ENCODE data around the gene PITPNC1. TPM values are rescaled to one million over a fixed set of nuclear protein-coding genes. Genes with fewer than 3 reads are reported as not detected.

The PITPNC1 gene
- total and polyA plus RNA-seq, 2 experiments from 2014 or later, result 5.8 to 7.3 TPM

- Histone ChIP-seq H2AFZ (no peak overlapping the region), H4K20me1 (ENCODE audit: insufficient read depth) (peaks cover 25% of the 10 kb centered on the region), H3K27ac (peak overlapping the region; percentile 33; the same call in 1 of the 2 replicates), H3K4me2 (ENCODE audit: unreplicated experiment) (peak overlapping the region; percentile 3), H3F3A (ENCODE audit: insufficient read depth) (peaks cover 19% of the 10 kb centered on the region), H3K9me2 (ENCODE audit: insufficient read depth) (no peaks in the 10 kb centered on the region), H3K4me1 (ENCODE audit: insufficient read depth) (peaks cover 48% of the 10 kb centered on the region), H3K9ac (no peak overlapping the region), H3K4me3 (no peak overlapping the region), H3K79me2 (ENCODE audit: insufficient read depth) (peaks cover 98% of the 10 kb centered on the region), H3K36me3 (ENCODE audit: low read depth) (peaks cover 29% of the 10 kb centered on the region), H3K9me3 (ENCODE audit: low read depth) (no peaks in the 10 kb centered on the region), H3K27me3 (replicated peaks; ENCODE audit: insufficient read depth) (no peaks in the 10 kb centered on the region)
- in situ Hi-C loops (cut with MboI), result no loop called here
- TF ChIP-seq EZH2phosphoT487 (IDR thresholded peaks at IDR 0.05; ENCODE audit: insufficient read depth, low read depth) (no peak), EZH2 (IDR thresholded peaks at IDR 0.05; ENCODE audit: insufficient read depth, poor library complexity, severe bottlenecking) (no peak)
- peak; percentile 53 for DNase-seq
- 71 to 73% methylated on average over 8 of the region's 8 CpGs for WGBS, 2 experiments (ENCODE audit: low coverage in 1 of 2, low lambda C conversion rate in 2 of 2, missing lambda C conversion rate in 2 of 2)
Observed at GRCh38 chr17:67359960-67360791, 16.9 kb upstream of the PITPNC1 start.

- peaks cover 22% of the 10 kb centered on the region; the same call in 1 of the 2 replicates for H4K20me1 ChIP-seq (ENCODE audit: insufficient read depth)
- no peak for DNase-seq
- TF ChIP-seq EZH2phosphoT487 (IDR thresholded peaks at IDR 0.05; ENCODE audit: insufficient read depth, low read depth) (no peak), EZH2 (IDR thresholded peaks at IDR 0.05; ENCODE audit: insufficient read depth, poor library complexity, severe bottlenecking) (no peak)
- H3K9me2 ChIP-seq (ENCODE audit: insufficient read depth), result no peaks in the 10 kb centered on the region
- H3K4me2 ChIP-seq (ENCODE audit: unreplicated experiment), result no peak overlapping the region
- H3K27ac ChIP-seq, result no peak overlapping the region
- peaks cover 24% of the 10 kb centered on the region for H3K36me3 ChIP-seq (ENCODE audit: low read depth)
- peaks cover 49% of the 10 kb centered on the region for H3K4me1 ChIP-seq (ENCODE audit: insufficient read depth)
- no peak overlapping the region for H3K4me3 ChIP-seq
- H3F3A ChIP-seq (ENCODE audit: insufficient read depth), result peaks cover 26% of the 10 kb centered on the region
- H3K79me2 ChIP-seq (ENCODE audit: insufficient read depth), result peaks cover 98% of the 10 kb centered on the region
- in situ Hi-C loops (cut with MboI), result no loop called here
- WGBS, 2 experiments (ENCODE audit: low coverage in 1 of 2, low lambda C conversion rate in 2 of 2, missing lambda C conversion rate in 2 of 2), result 84 to 89% methylated on average over 1 of the region's 1 CpG
- H3K27me3 ChIP-seq (replicated peaks; ENCODE audit: insufficient read depth), result no peaks in the 10 kb centered on the region
- H3K9me3 ChIP-seq (ENCODE audit: low read depth), result no peaks in the 10 kb centered on the region
- H3K9ac ChIP-seq, result no peak overlapping the region
- H2AFZ ChIP-seq, result no peak overlapping the region
Observed at GRCh38 chr17:67360880-67361279, 16.2 kb upstream of the PITPNC1 start.

GRCh38 chr17:67362173-67362572 lies 14.9 kb upstream of the PITPNC1 start:
- H2AFZ ChIP-seq, result no peak overlapping the region
- peaks cover 49% of the 10 kb centered on the region for H3K4me1 ChIP-seq (ENCODE audit: insufficient read depth)
- H3K9me3 ChIP-seq (ENCODE audit: low read depth), result no peaks in the 10 kb centered on the region
- DNase-seq, result no peak
- no peak overlapping the region for H3K4me3 ChIP-seq
- H3K9ac ChIP-seq, result no peak overlapping the region
- peaks cover 100% of the 10 kb centered on the region for H3K79me2 ChIP-seq (ENCODE audit: insufficient read depth)
- no peak overlapping the region for H3K27ac ChIP-seq
- H3K4me2 ChIP-seq (ENCODE audit: unreplicated experiment), result no peak overlapping the region
- WGBS, 2 experiments (ENCODE audit: low coverage in 1 of 2, low lambda C conversion rate in 2 of 2, missing lambda C conversion rate in 2 of 2), result 95 to 96% methylated on average over 9 of the region's 9 CpGs
- peaks cover 22% of the 10 kb centered on the region; the same call in 1 of the 2 replicates for H4K20me1 ChIP-seq (ENCODE audit: insufficient read depth)
- no peak for TF ChIP-seq EZH2 (IDR thresholded peaks at IDR 0.05; ENCODE audit: insufficient read depth, poor library complexity, severe bottlenecking)
- TF ChIP-seq EZH2phosphoT487 (IDR thresholded peaks at IDR 0.05; ENCODE audit: insufficient read depth, low read depth), result no peak
- H3F3A ChIP-seq (ENCODE audit: insufficient read depth), result peaks cover 30% of the 10 kb centered on the region
- no peaks in the 10 kb centered on the region for H3K9me2 ChIP-seq (ENCODE audit: insufficient read depth)
- in situ Hi-C loops (cut with MboI), result no loop called here
- H3K36me3 ChIP-seq (ENCODE audit: low read depth), result peaks cover 18% of the 10 kb centered on the region
- H3K27me3 ChIP-seq (replicated peaks; ENCODE audit: insufficient read depth), result no peaks in the 10 kb centered on the region

- Histone ChIP-seq H3K9ac (peak overlapping the region; percentile 100), H3K4me1 (ENCODE audit: insufficient read depth) (peaks cover 29% of the 10 kb centered on the region), H4K20me1 (ENCODE audit: insufficient read depth) (peaks cover 20% of the 10 kb centered on the region; the same call in 1 of the 2 replicates), H3K79me2 (ENCODE audit: insufficient read depth) (peaks cover 70% of the 10 kb centered on the region), H3K4me2 (ENCODE audit: unreplicated experiment) (peak overlapping the region; percentile 94), H3K27ac (peak overlapping the region; percentile 99), H3K9me3 (ENCODE audit: low read depth) (no peaks in the 10 kb centered on the region), H3K9me2 (ENCODE audit: insufficient read depth) (no peaks in the 10 kb centered on the region), H3K4me3 (peak overlapping the region; percentile 98), H3K27me3 (replicated peaks; ENCODE audit: insufficient read depth) (no peaks in the 10 kb centered on the region), H3F3A (ENCODE audit: insufficient read depth) (peaks cover 19% of the 10 kb centered on the region), H3K36me3 (ENCODE audit: low read depth) (peaks cover 12% of the 10 kb centered on the region), H2AFZ (0 out of 2 replicates have a peak overlapping the region, but pooled peaks have one; percentile 99)
- no peak for TF ChIP-seq EZH2phosphoT487 (IDR thresholded peaks at IDR 0.05; ENCODE audit: insufficient read depth, low read depth)
- no peak for TF ChIP-seq EZH2 (IDR thresholded peaks at IDR 0.05; ENCODE audit: insufficient read depth, poor library complexity, severe bottlenecking)
- DNase-seq, result no peak
- 75% methylated on average over 25 to 26 of the region's 26 CpGs for WGBS, 2 experiments (ENCODE audit: low coverage in 1 of 2, low lambda C conversion rate in 2 of 2, missing lambda C conversion rate in 2 of 2)
- in situ Hi-C loops (cut with MboI), result no loop called here
Observed at GRCh38 chr17:67364847-67365737, 12.0 kb upstream of the PITPNC1 start.

All from GM23248 (cell line).